GM12878 (cell line): ENCODE results near the gene KCNMB2. TPM values are rescaled to one million over a fixed set of nuclear protein-coding genes. Genes with fewer than 3 reads are reported as not detected.

Source experiments
- ATAC-seq: fragments of 200-7000 bp; cut with Tn5 transposase; 3 replicates; pipeline ENCODE4 v1.9.1; 2020; ENCODE audit warnings: mild to moderate bottlenecking, moderate library complexity
- BruUV-seq: library from RNA; stranded (reverse); fragments of 400-500 nt; replicated peaks from 2 replicates; lab custom pipeline; 2021; lab: Mats Ljungman, UMichigan
- CTCF ChIA-PET: fragments of 300-600 bp; sonication (Branson Sonifier 250); formaldehyde crosslinking; extraction: SDS; loops from one replicate; lab custom pipeline; 2021; ENCODE audit warnings: inconsistent platforms; lab: Yijun Ruan, JAX
- POLR2A ChIA-PET: fragments of 350-600 bp; formaldehyde crosslinking; extraction: SDS; loops from one replicate; lab custom pipeline; 2021; ENCODE audit warnings: inconsistent platforms; lab: Charles Lee
- RAD21 ChIA-PET: fragments of 300-600 bp; sonication (Branson Sonifier 250); formaldehyde crosslinking; loops from one replicate; lab custom pipeline; 2023; ENCODE audit warnings: antibody characterized with exemption; ENCODE audit not compliant: unreplicated experiment; lab: Charles Lee
- SMC1A ChIA-PET: fragments of 300-600 bp; sonication (Branson Sonifier 250); formaldehyde crosslinking; loops from one replicate; lab custom pipeline; 2023; ENCODE audit not compliant: unreplicated experiment, uncharacterized antibody; lab: Charles Lee
- DNase-seq: peaks from one replicate; pipeline ENCODE4 v3.0.0-alpha.2; 2011; ENCODE audit warnings: low read depth, low spot score
- FAIRE-seq: peaks from 3 replicates; lab custom pipeline; 2011; peaks lifted over from hg19 to GRCh38; lab: Jason Lieb, UNC
- H2AFZ ChIP-seq: 2 replicates; pipeline ENCODE4 v1.6.0; 2011; ENCODE audit warnings: low read depth, low read length, control low read depth; ENCODE audit not compliant: control insufficient read depth
- H3K27ac ChIP-seq: 2 replicates; pipeline ENCODE4 v1.5.1; 2011; ENCODE audit warnings: control low read depth; ENCODE audit not compliant: control insufficient read depth, insufficient read depth
- H3K27me3 ChIP-seq, 2 experiments: replicated peaks in 1 of 2; 2 replicates each; pipeline versions ENCODE4 v1.6.0 to v1.6.1; 2011; ENCODE audit warnings: low read length in 1 of 2; ENCODE audit not compliant: control insufficient read depth in 2 of 2, insufficient read depth in 2 of 2
- H3K36me3 ChIP-seq, 2 experiments: 2 replicates each; pipeline ENCODE4 v1.5.1; 2011; ENCODE audit warnings: low read length in 1 of 2; ENCODE audit not compliant: control insufficient read depth in 2 of 2, insufficient read depth in 2 of 2
- H3K4me1 ChIP-seq: 2 replicates; pipeline ENCODE4 v1.6.1; 2011; ENCODE audit warnings: mild to moderate bottlenecking, low read length, moderate library complexity, mixed read lengths; ENCODE audit not compliant: control insufficient read depth, insufficient read depth
- H3K4me2 ChIP-seq: 2 replicates; pipeline ENCODE4 v1.6.0; 2011; ENCODE audit warnings: control low read depth; ENCODE audit not compliant: control insufficient read depth, insufficient read depth
- H3K4me3 ChIP-seq: fragments of 200-600 bp; sonication (generic); 2 replicates; pipeline ENCODE4 v1.5.1; 2016
- H3K79me2 ChIP-seq: 2 replicates; pipeline ENCODE4 v1.6.0; 2011; ENCODE audit warnings: low read length; ENCODE audit not compliant: control insufficient read depth, insufficient read depth
- H3K9ac ChIP-seq: 2 replicates; pipeline ENCODE4 v1.8.0; 2011; ENCODE audit warnings: low read length, control low read depth, mixed read lengths; ENCODE audit not compliant: control insufficient read depth, insufficient read depth
- H3K9me3 ChIP-seq: replicated peaks from 3 replicates; pipeline ENCODE4 v1.5.1; 2011; ENCODE audit warnings: mild to moderate bottlenecking, low read length; ENCODE audit not compliant: control insufficient read depth, insufficient read depth
- H4K20me1 ChIP-seq: 2 replicates; pipeline ENCODE4 v1.6.0; 2011; ENCODE audit not compliant: control insufficient read depth, insufficient read depth
- BACH1 ChIP-seq: fragments of 450-650 bp; IDR thresholded peaks from 2 replicates; pipeline ENCODE4 v1.6.1; 2017; ENCODE audit warnings: mild to moderate bottlenecking, borderline replicate concordance
- BMI1 ChIP-seq: fragments of 450-650 bp; IDR thresholded peaks from 2 replicates; pipeline ENCODE4 v1.6.1; 2016; ENCODE audit warnings: mild to moderate bottlenecking, moderate library complexity, borderline replicate concordance
- BRCA1 ChIP-seq: IDR thresholded peaks from 2 replicates; pipeline ENCODE4 v1.6.1; 2011; ENCODE audit warnings: low read depth, low read length, improper control_type of control experiment
- CBX3 ChIP-seq: fragments of 200-600 bp; sonication (generic); IDR thresholded peaks from 2 replicates; pipeline ENCODE4 v1.6.1; 2016; ENCODE audit warnings: low read depth, borderline replicate concordance
- JUND ChIP-seq: IDR thresholded peaks from 2 replicates; pipeline ENCODE4 v1.6.1; 2012; ENCODE audit warnings: low read depth, mild to moderate bottlenecking, low read length, improper control_type of control experiment, moderate library complexity
- KLF5 ChIP-seq: fragments of 450-650 bp; IDR thresholded peaks from 2 replicates; pipeline ENCODE4 v1.6.1; 2014; ENCODE audit warnings: mild to moderate bottlenecking; ENCODE audit not compliant: partially characterized antibody
- LARP7 ChIP-seq: fragments of 450-650 bp; IDR thresholded peaks from 2 replicates; pipeline ENCODE4 v1.6.1; 2017; ENCODE audit warnings: mild to moderate bottlenecking
- NFYB ChIP-seq: IDR thresholded peaks from 2 replicates; pipeline ENCODE4 v1.6.1; 2011; ENCODE audit warnings: low read depth, mild to moderate bottlenecking, low read length, improper control_type of control experiment, moderate library complexity; ENCODE audit not compliant: insufficient read depth
- NR2C1 ChIP-seq: fragments of 450-650 bp; IDR thresholded peaks from 2 replicates; pipeline ENCODE4 v1.6.1; 2017; ENCODE audit warnings: antibody characterized with exemption, mild to moderate bottlenecking, moderate library complexity
- PKNOX1 ChIP-seq: fragments of 450-650 bp; IDR thresholded peaks from 2 replicates; pipeline ENCODE4 v1.6.1; 2016; ENCODE audit warnings: mild to moderate bottlenecking
- POLR2AphosphoS5 ChIP-seq: IDR thresholded peaks from 2 replicates; pipeline ENCODE4 v1.6.1; 2011; ENCODE audit warnings: mild to moderate bottlenecking, low read length, inconsistent platforms
- RAD21 ChIP-seq: IDR thresholded peaks from 2 replicates; pipeline ENCODE4 v1.6.1; 2011; ENCODE audit warnings: mild to moderate bottlenecking, low read depth, low read length, moderate library complexity; ENCODE audit not compliant: insufficient read depth
- RB1 ChIP-seq: fragments of 450-650 bp; formaldehyde crosslinking; IDR thresholded peaks from 2 replicates; pipeline ENCODE4 v1.6.1; 2017; ENCODE audit warnings: mild to moderate bottlenecking, borderline replicate concordance
- RBBP5 ChIP-seq: fragments of 200-600 bp; sonication (generic); conservative IDR thresholded peaks from 2 replicates; pipeline ENCODE4 v1.6.1; 2016
- RELB ChIP-seq: fragments of 450-650 bp; IDR thresholded peaks from 2 replicates; pipeline ENCODE4 v1.6.1; 2017; ENCODE audit warnings: low read depth, mild to moderate bottlenecking, moderate library complexity
- TCF12 ChIP-seq: IDR thresholded peaks from 2 replicates; pipeline ENCODE4 v1.6.1; 2011; ENCODE audit warnings: low read depth, mild to moderate bottlenecking, low read length
- ZBTB11 ChIP-seq: fragments of 450-650 bp; formaldehyde crosslinking; IDR thresholded peaks from 2 replicates; pipeline ENCODE4 v1.5.0; 2022; ENCODE audit warnings: mild to moderate bottlenecking, missing genetic modification characterization
- WGBS: methylation state at CpG from one replicate; pipeline ENCODE4 v1.1.6; 2016; ENCODE audit warnings: low lambda C conversion rate; ENCODE audit not compliant: insufficient replicate concordance, insufficient coverage; ENCODE audit errors: missing lambda C conversion rate; 5-methylcytosine and 5-hydroxymethylcytosine counted together
- in situ Hi-C: fragments of 300-500 bp; cut with MboI; formaldehyde crosslinking; loops from 9 replicates; pipeline ENCODE4 v1.14.3; 2018; ENCODE audit warnings: mixed read lengths
- intact Hi-C: fragments of 100-400 bp; cut with micrococcal nuclease; formaldehyde crosslinking; loops from one replicate; pipeline ENCODE4 v1.14.2; 2022; ENCODE audit not compliant: unreplicated experiment
- polyA plus RNA-seq, 11 experiments: library from polyadenylated mRNA; depleted of rRNA in 4 of 11; unstranded in 6 of 11; stranded (reverse) in 5 of 11; fragments of >200 nt; fragmentation: Nextera tagmentation in 4 of 11; fragmentation: Illumina TruSeq in 1 of 11; extraction: Ambion mirVana in 4 of 11; extraction: Trizol in 1 of 11; gene quantifications; 1 replicate in 1 of 11; 2 replicates in 10 of 11; pipeline versions ENCODE4 v1.2.1 to v1.2.3, GENCODE V29; 2011 to 2016; ENCODE audit warnings: inconsistent platforms in 2 of 11, missing spikeins in 2 of 11, low read depth in 1 of 11
- total RNA-seq, 4 experiments: library from RNA; depleted of rRNA in 3 of 4; stranded (reverse); fragments of >200 nt in 3 of 4; fragmentation: Illumina TruSeq in 1 of 4; extraction: Trizol in 1 of 4; gene quantifications; 2 replicates each; pipeline versions ENCODE4 v1.2.1 to v1.2.3, GENCODE V29; 2013 to 2021

KCNMB2 gene
- total and polyA plus RNA-seq, 10 of the 15 experiments (the other 5 are each of a cell fraction or from before 2014, with no cell fraction given), result 0.22 to 18.8 (median 11.0) TPM

DNA sequence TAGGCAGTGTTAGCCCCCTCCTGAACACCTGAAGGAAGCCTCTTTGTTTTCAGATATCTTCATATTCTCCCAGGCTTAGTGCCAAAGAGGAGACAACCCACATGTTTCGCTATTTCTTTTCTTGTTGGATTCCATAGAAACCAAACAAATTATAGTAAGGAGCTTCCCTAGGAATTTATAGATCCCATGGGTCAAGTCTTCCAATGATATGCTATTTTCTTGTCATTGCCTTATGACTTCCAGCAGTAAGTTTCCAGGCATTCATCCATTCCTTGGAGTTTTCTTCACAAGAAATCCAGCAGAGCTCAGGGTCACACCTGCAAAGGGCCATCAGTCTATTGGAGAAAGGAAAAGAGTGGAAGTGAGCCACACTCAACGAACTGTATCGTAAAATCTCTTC is 9.9 kb upstream of the KCNMB2 start (continued):
- TF ChIP-seq ZBTB11 (CRISPR knock-in tag) (no peak), KLF5 (no peak), LARP7 (no peak), POLR2AphosphoS5 (no peak), CBX3 (no peak)

GRCh38 chr3:178527981-178528380 is 8.3 kb upstream of the KCNMB2 start:
- no peak for DNase-seq
- no peaks in the 10 kb centered on the region for H4K20me1 ChIP-seq
- H3K4me3 ChIP-seq, result no peak overlapping the region
- H3K27me3 ChIP-seq, result no peaks in the 10 kb centered on the region
- ChIA-PET CTCF (no interaction called here), RAD21 (no interaction called here), SMC1A (no interaction called here), POLR2A (no interaction called here)
- peaks cover 13% of the 10 kb centered on the region for H3K4me1 ChIP-seq
- TF ChIP-seq RAD21, result no peak
- no peak for TF ChIP-seq PKNOX1
- TF ChIP-seq RBBP5, result no peak
- TF ChIP-seq BACH1, result no peak
- TF ChIP-seq RELB, result no peak
- TF ChIP-seq BMI1, result no peak
- no peak for TF ChIP-seq JUND
- no peak for TF ChIP-seq RB1
- TF ChIP-seq TCF12, result no peak
- TF ChIP-seq BRCA1, result no peak
- no peak for TF ChIP-seq NFYB
- no peak for TF ChIP-seq NR2C1
- no peaks in the 10 kb centered on the region; the same call in 2 of the 3 replicates for H3K9me3 ChIP-seq
- H3K9ac ChIP-seq, result no peak overlapping the region
- H3K79me2 ChIP-seq, result no peaks in the 10 kb centered on the region
- 96% methylated on average over 2 of the region's 2 CpGs for WGBS
- in situ Hi-C loops, result no loop called here
- no peak overlapping the region for H2AFZ ChIP-seq
- BruUV-seq, result no TSS peak
- H3K36me3 ChIP-seq, result no peaks in the 10 kb centered on the region
- intact Hi-C loops, result no loop called here
- no peak for FAIRE-seq
- H3K4me2 ChIP-seq, result no peak overlapping the region
- ATAC-seq, result no peak
- H3K27ac ChIP-seq, result no peak overlapping the region
